Uterus (tissue), 2 donors: ENCODE results near the gene WDR12.

Experiments
- CTCF ChIP-seq, 4 experiments: fragments of 200-600 bp in 2 of 4; fragments of 450-650 bp in 2 of 4; sonication (generic) in 2 of 4; IDR thresholded peaks; one replicate each; pipeline ENCODE4 v1.5.1; 2016 to 2019; ENCODE audit warnings: antibody characterized with exemption in 4 of 4, mild to moderate bottlenecking in 2 of 4, moderate library complexity in 1 of 4
- POLR2A ChIP-seq, 2 donors: fragments of 450-650 bp; IDR thresholded peaks; one replicate each; pipeline ENCODE4 v1.6.1; 2016; ENCODE audit warnings: antibody characterized with exemption in 2 of 2, mild to moderate bottlenecking in 1 of 2, moderate library complexity in 1 of 2

- TF ChIP-seq CTCF (IDR thresholded peaks at IDR 0.05) (peak; percentile 21 to 56 (median 46)), POLR2A (IDR thresholded peaks at IDR 0.05) (no peak)
Measured at GRCh38 chr2:202831242-202832220, 79.9 kb downstream of the WDR12 start.
